ENCODE measurements around the gene NAGA. TPM values are rescaled to one million over a fixed set of nuclear protein-coding genes. Genes with fewer than 3 reads are reported as not detected.

The NAGA gene
- total and polyA plus RNA-seq, 2 donors (not counting 3 experiments of a cell fraction or from before 2014, with no cell fraction given) = 29.0 to 63.4 TPM

GRCh38 chr22:42076764-42077485 lies 6.3 kb upstream of the NAGA start:
- Histone ChIP-seq H3K9me3 (replicated peaks; ENCODE audit: control insufficient read depth, insufficient read depth, low read length) (no peaks in the 10 kb centered on the region), H3K9ac (replicated peaks; ENCODE audit: extremely low read depth, insufficient read depth, low read length) (no peak overlapping the region), H3K27ac (ENCODE audit: insufficient read depth, low read depth, low read length) (no peak overlapping the region), H4K20me1 (replicated peaks; ENCODE audit: control insufficient read depth, extremely low read depth, insufficient read depth, low read length) (no peaks in the 10 kb centered on the region), H2AFZ (ENCODE audit: low read depth, low read length) (no peak overlapping the region), H3K4me1 (ENCODE audit: control insufficient read depth, extremely low read depth, insufficient read depth, low read length) (peaks cover 21% of the 10 kb centered on the region), H3K36me3 (ENCODE audit: control insufficient read depth in 2 of 2, extremely low read depth in 1 of 2, insufficient read depth in 2 of 2, low read length in 2 of 2) (peaks cover 9 to 12% of the 10 kb centered on the region in 2 experiments), H3K9me1 (replicated peaks; ENCODE audit: control insufficient read depth, extremely low read depth, insufficient read depth, low read length) (no peaks in the 10 kb centered on the region), H3K27me3 (ENCODE audit: control insufficient read depth in 2 of 2, insufficient read depth in 2 of 2, low read length in 2 of 2) (no peaks in the 10 kb centered on the region), H3K79me2 (ENCODE audit: control insufficient read depth, insufficient read depth, low read length) (peaks cover 22% of the 10 kb centered on the region), H3K4me3 (replicated peaks in 1 of 3; ENCODE audit: insufficient read depth in 1 of 3, low read depth in 1 of 3, low read length in 3 of 3) (no peak overlapping the region), H3K4me2 (ENCODE audit: insufficient read depth, low read length) (no peak overlapping the region)
- ChIA-PET CTCF (interaction anchor here (1.6 kb wide), 1 partner anchor 14 kb away, joined by 10 read pairs; the partner anchor contains the start of gene NDUFA6), POLR2A (no interaction called here)
- no TSS peak for BruUV-seq (replicated peaks)
- FAIRE-seq (no peak), DNase-seq (ENCODE audit: low read depth, low spot score) (no peak)
- dilution Hi-C loops (cut with MboI; ENCODE audit: extremely low pct_ligation_motif_present, low sequenced_read_pairs) (no loop called here), intact Hi-C loops (cut with micrococcal nuclease) (no loop called here)
- TF ChIP-seq MYC (IDR thresholded peaks at IDR 0.05; ENCODE audit: low read depth, low read length) (no peak), EZH2 (IDR thresholded peaks at IDR 0.05; ENCODE audit: borderline replicate concordance, low read depth, low read length, severe bottlenecking) (no peak)

GRCh38 chr22:42074846-42075676 lies 4.4 kb upstream of the NAGA start:
- ChIA-PET CTCF (interaction anchor here (1.1 to 1.6 kb wide), 2 partner anchors 16 to 38 kb away, joined by 3 to 10 read pairs; partner anchors contain the start of gene NDUFA6), POLR2A (interaction anchor here (0.6 kb wide), 1 partner anchor 205 kb away, joined by 10 read pairs; no protein-coding TSS in a partner anchor)
- peaks cover 9 to 12% of the 10 kb centered on the region in 2 experiments for H3K36me3 ChIP-seq (ENCODE audit: control insufficient read depth in 2 of 2, extremely low read depth in 1 of 2, insufficient read depth in 2 of 2, low read length in 2 of 2)
- FAIRE-seq (no peak), DNase-seq (ENCODE audit: low read depth, low spot score) (peak; percentile 14)
- peak overlapping the region; percentile 27 for H2AFZ ChIP-seq (ENCODE audit: low read depth, low read length)
- dilution Hi-C loops (cut with MboI; ENCODE audit: extremely low pct_ligation_motif_present, low sequenced_read_pairs) = no loop called here
- no peaks in the 10 kb centered on the region for H4K20me1 ChIP-seq (replicated peaks; ENCODE audit: control insufficient read depth, extremely low read depth, insufficient read depth, low read length)
- H3K9me1 ChIP-seq (replicated peaks; ENCODE audit: control insufficient read depth, extremely low read depth, insufficient read depth, low read length) = no peaks in the 10 kb centered on the region
- TF ChIP-seq MAX (IDR thresholded peaks at IDR 0.05; ENCODE audit: insufficient read depth, insufficient read length) = no peak
- TF ChIP-seq FOS (IDR thresholded peaks at IDR 0.05; ENCODE audit: borderline replicate concordance, insufficient read depth, low read length) = no peak
- TF ChIP-seq EZH2 (IDR thresholded peaks at IDR 0.05; ENCODE audit: borderline replicate concordance, low read depth, low read length, severe bottlenecking) = no peak
- no peak for TF ChIP-seq POLR2A (IDR thresholded peaks at IDR 0.05; ENCODE audit: low read depth, low read length)
- no peak for TF ChIP-seq POLR2AphosphoS5 (IDR thresholded peaks at IDR 0.05; ENCODE audit: insufficient read depth, low read depth, low read length)
- no peak for TF ChIP-seq GATA2 (IDR thresholded peaks at IDR 0.05; ENCODE audit: insufficient read depth, insufficient read length, low read depth, low read length)
- TF ChIP-seq CTCF (IDR thresholded peaks at IDR 0.05; ENCODE audit: extremely low read depth in 1 of 2, insufficient read depth in 1 of 2, low read depth in 1 of 2, low read length in 2 of 2) = no peak
- no peak for TF ChIP-seq MYC (IDR thresholded peaks at IDR 0.05; ENCODE audit: low read depth, low read length)
- no peak for TF ChIP-seq JUN (IDR thresholded peaks at IDR 0.05; ENCODE audit: borderline replicate concordance, insufficient read depth, insufficient read length, low read depth)
- H3K4me2 ChIP-seq (ENCODE audit: insufficient read depth, low read length) = peak overlapping the region; percentile 79
- H3K9ac ChIP-seq (replicated peaks; ENCODE audit: extremely low read depth, insufficient read depth, low read length) = peak overlapping the region; percentile 95
- no peaks in the 10 kb centered on the region for H3K27me3 ChIP-seq (ENCODE audit: control insufficient read depth in 2 of 2, insufficient read depth in 2 of 2, low read length in 2 of 2)
- H3K4me1 ChIP-seq (ENCODE audit: control insufficient read depth, extremely low read depth, insufficient read depth, low read length) = peaks cover 22% of the 10 kb centered on the region
- H3K9me3 ChIP-seq (replicated peaks; ENCODE audit: control insufficient read depth, insufficient read depth, low read length) = no peaks in the 10 kb centered on the region
- H3K4me3 ChIP-seq (replicated peaks in 1 of 3; ENCODE audit: insufficient read depth in 1 of 3, low read depth in 1 of 3, low read length in 3 of 3) = peak overlapping the region; percentile 50 to 80 (median 65)
- peak overlapping the region; percentile 83 for H3K27ac ChIP-seq (ENCODE audit: insufficient read depth, low read depth, low read length)
- H3K79me2 ChIP-seq (ENCODE audit: control insufficient read depth, insufficient read depth, low read length) = peaks cover 15% of the 10 kb centered on the region
- TSS peak; percentile 23 for BruUV-seq (replicated peaks)
- intact Hi-C loops (cut with micrococcal nuclease) = no loop called here

Measured in endothelial cell of umbilical vein (primary cell).